Measurements from ENCODE around the gene TRPV6. TPM values are rescaled to one million over a fixed set of nuclear protein-coding genes. Genes with fewer than 3 reads are reported as not detected.

The TRPV6 gene
- total RNA-seq (not detected), total RNA-seq (0 to 0.17 (median 0) reads per million in 29 experiments)
- total RNA-seq (2013) = not detected

- WGBS (ENCODE audit: insufficient coverage) = 78% methylated on average over 9 of the region's 16 CpGs
- ChIA-PET CTCF (no interaction called here), POLR2A (no interaction called here)
- Mint-ChIP-seq H3K9me3 (no peaks in the 10 kb centered on the region), H3K4me3 (no peak within 1 kb of the TSS), H3K36me3 (no peaks in the 10 kb centered on the region), H3K27ac (no peak within 1 kb of the TSS), H3K27me3 (peaks cover 0 to 10% of the 10 kb centered on the region in 2 donors), H3K4me1 (no peaks in the 10 kb centered on the region)
- H3K27ac ChIP-seq (ENCODE audit: low read length) = no peak within 1 kb of the TSS
- H3K36me3 ChIP-seq (ENCODE audit: control insufficient read depth in 2 of 2, extremely low read depth in 1 of 2, insufficient read depth in 1 of 2, low read length in 1 of 2) = no peaks in the 10 kb centered on the region
- H3K4me1 ChIP-seq (ENCODE audit: control insufficient read depth in 1 of 2, extremely low read depth in 1 of 2, insufficient read depth in 2 of 2, low read length in 2 of 2) = peaks cover 0 to 2% of the 10 kb centered on the region in 2 experiments
- H3K27me3 ChIP-seq (replicated peaks in 1 of 2; ENCODE audit: control insufficient read depth in 2 of 2, extremely low read depth in 1 of 2, insufficient read depth in 2 of 2, low read length in 1 of 2) = peaks cover 0 to 29% of the 10 kb centered on the region in 2 experiments
- H3K9me3 ChIP-seq = no peaks in the 10 kb centered on the region
- DNase-seq (peak in 1 of 35 experiments; percentile 21), ATAC-seq (replicated peaks in 1 of 4) (no peak)
- no peak within 1 kb of the TSS for H3K4me3 ChIP-seq (ENCODE audit: control insufficient read depth in 1 of 2, extremely low read depth in 1 of 2, low read length in 1 of 2)
Observed at GRCh38 chr7:142885311-142886230, at the start of gene TRPV6. TRPV6 (minus strand) TSS chr7:142885745.

DNA sequence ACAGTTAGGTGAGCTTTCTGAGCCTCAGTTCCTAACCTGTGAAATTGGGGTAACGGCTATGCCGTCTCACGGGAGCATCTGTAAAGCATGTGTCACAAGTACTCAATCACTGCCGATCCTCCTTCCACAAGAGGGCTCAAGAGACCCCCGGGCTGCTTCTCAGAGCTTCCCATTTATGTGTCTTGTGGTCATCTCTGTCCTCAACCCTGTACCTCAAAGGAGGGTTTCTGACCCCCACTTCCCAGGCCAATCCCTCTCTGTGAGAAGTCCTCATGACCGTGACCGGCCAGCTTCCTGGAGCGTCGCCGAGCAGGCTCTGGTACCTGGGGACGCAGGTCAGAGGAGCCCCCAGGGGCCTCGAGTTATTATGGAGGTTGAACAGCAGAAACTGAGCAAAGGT, 48.5 kb upstream of the TRPV6 start:
- H3K9me3 Mint-ChIP-seq = no peaks in the 10 kb centered on the region
- H3K4me1 ChIP-seq (ENCODE audit: control insufficient read depth in 1 of 2, extremely low read depth in 1 of 2, insufficient read depth in 2 of 2, low read length in 2 of 2) = no peaks in the 10 kb centered on the region
- H3K27ac ChIP-seq (ENCODE audit: low read length) = no peak overlapping the region
- H3K4me3 ChIP-seq (ENCODE audit: control insufficient read depth in 1 of 2, extremely low read depth in 1 of 2, low read length in 1 of 2) = no peak overlapping the region
- 85% methylated on average over 12 of the region's 12 CpGs for WGBS (ENCODE audit: insufficient coverage)
- ChIA-PET POLR2A (no interaction called here), CTCF (no interaction called here)
- peaks cover 0 to 13% of the 10 kb centered on the region in 2 donors for H3K27me3 Mint-ChIP-seq
- ATAC-seq (replicated peaks in 1 of 4) (no peak), DNase-seq (no peak)
- H3K36me3 Mint-ChIP-seq = no peaks in the 10 kb centered on the region
- peaks cover 0 to 7% of the 10 kb centered on the region in 2 experiments for H3K27me3 ChIP-seq (replicated peaks in 1 of 2; ENCODE audit: control insufficient read depth in 2 of 2, extremely low read depth in 1 of 2, insufficient read depth in 2 of 2, low read length in 1 of 2)
- H3K4me3 Mint-ChIP-seq = no peak overlapping the region
- H3K36me3 ChIP-seq (ENCODE audit: control insufficient read depth in 2 of 2, extremely low read depth in 1 of 2, insufficient read depth in 1 of 2, low read length in 1 of 2) = no peaks in the 10 kb centered on the region
- no peak overlapping the region for H3K27ac Mint-ChIP-seq
- no peaks in the 10 kb centered on the region for H3K9me3 ChIP-seq
- no peaks in the 10 kb centered on the region for H3K4me1 Mint-ChIP-seq

DNA sequence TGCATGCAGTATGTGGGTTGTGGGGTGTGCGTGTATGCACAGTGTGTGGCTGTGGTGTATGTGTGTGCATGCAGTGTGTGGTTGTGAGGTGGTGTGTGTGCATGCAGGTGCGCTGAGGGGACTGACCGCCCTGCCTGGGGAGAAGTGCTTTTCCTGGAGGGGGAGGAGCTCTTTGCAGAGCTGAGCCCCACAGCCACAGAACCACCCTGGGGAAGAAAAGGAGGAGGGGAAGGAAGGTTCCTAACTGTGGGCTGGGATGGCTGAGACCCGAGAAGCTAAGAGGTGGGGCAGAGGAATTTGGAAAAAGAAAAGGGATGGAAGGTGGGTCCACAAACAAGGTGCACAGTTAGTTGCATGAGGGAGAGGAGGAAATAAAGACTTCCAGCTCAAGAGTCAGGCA, 48.1 kb upstream of the TRPV6 start, which contains the start of gene TRPV5:
Gene TRPV5, minus strand, starts transcription at position 123 of the 400 bp plus-strand sequence. CDS start 287 bp downstream, outside the sequence.
- H3K36me3 ChIP-seq (ENCODE audit: control insufficient read depth in 2 of 2, extremely low read depth in 1 of 2, insufficient read depth in 1 of 2, low read length in 1 of 2) = no peaks in the 10 kb centered on the region
- WGBS (ENCODE audit: insufficient coverage) = 53% methylated on average over 3 of the region's 4 CpGs
- H3K4me1 ChIP-seq (ENCODE audit: control insufficient read depth in 1 of 2, extremely low read depth in 1 of 2, insufficient read depth in 2 of 2, low read length in 2 of 2) = no peaks in the 10 kb centered on the region
- H3K27me3 ChIP-seq (replicated peaks in 1 of 2; ENCODE audit: control insufficient read depth in 2 of 2, extremely low read depth in 1 of 2, insufficient read depth in 2 of 2, low read length in 1 of 2) = peaks cover 0 to 11% of the 10 kb centered on the region in 2 experiments
- no peak for DNase-seq
- Mint-ChIP-seq H3K36me3 (no peaks in the 10 kb centered on the region), H3K27ac (no peak within 1 kb of the TSS), H3K27me3 (peaks cover 0 to 13% of the 10 kb centered on the region in 2 donors), H3K4me1 (no peaks in the 10 kb centered on the region), H3K9me3 (no peaks in the 10 kb centered on the region), H3K4me3 (no peak within 1 kb of the TSS)
- H3K27ac ChIP-seq (ENCODE audit: low read length) = no peak within 1 kb of the TSS
- ATAC-seq (replicated peaks in 1 of 4) = no peak
- H3K4me3 ChIP-seq (ENCODE audit: control insufficient read depth in 1 of 2, extremely low read depth in 1 of 2, low read length in 1 of 2) = no peak within 1 kb of the TSS
- CTCF ChIA-PET = no interaction called here
- POLR2A ChIA-PET = no interaction called here
- H3K9me3 ChIP-seq = no peaks in the 10 kb centered on the region

GRCh38 chr7:142933092-142933475, 47.5 kb upstream of the TRPV6 start:
- peaks cover 0 to 13% of the 10 kb centered on the region in 2 donors for H3K27me3 Mint-ChIP-seq
- Histone ChIP-seq H3K27me3 (replicated peaks in 1 of 2; ENCODE audit: control insufficient read depth in 2 of 2, extremely low read depth in 1 of 2, insufficient read depth in 2 of 2, low read length in 1 of 2) (peaks cover 0 to 12% of the 10 kb centered on the region in 2 experiments), H3K36me3 (ENCODE audit: control insufficient read depth in 2 of 2, extremely low read depth in 1 of 2, insufficient read depth in 1 of 2, low read length in 1 of 2) (no peaks in the 10 kb centered on the region), H3K27ac (ENCODE audit: low read length) (no peak overlapping the region), H3K4me3 (ENCODE audit: control insufficient read depth in 1 of 2, extremely low read depth in 1 of 2, low read length in 1 of 2) (no peak overlapping the region), H3K9me3 (no peaks in the 10 kb centered on the region), H3K4me1 (ENCODE audit: control insufficient read depth in 1 of 2, extremely low read depth in 1 of 2, insufficient read depth in 2 of 2, low read length in 2 of 2) (no peaks in the 10 kb centered on the region)
- no peaks in the 10 kb centered on the region for H3K4me1 Mint-ChIP-seq
- no peaks in the 10 kb centered on the region for H3K36me3 Mint-ChIP-seq
- ATAC-seq (replicated peaks in 1 of 4) (no peak), DNase-seq (no peak)
- POLR2A ChIA-PET = no interaction called here
- no peak overlapping the region for H3K27ac Mint-ChIP-seq
- H3K4me3 Mint-ChIP-seq = no peak overlapping the region
- CTCF ChIA-PET = no interaction called here
- no peaks in the 10 kb centered on the region for H3K9me3 Mint-ChIP-seq
- 77% methylated on average over 5 of the region's 7 CpGs for WGBS (ENCODE audit: insufficient coverage)

GRCh38 chr7:142932386-142933091, 47.0 kb upstream of the TRPV6 start:
- Histone ChIP-seq H3K27ac (ENCODE audit: low read length) (no peak overlapping the region), H3K36me3 (ENCODE audit: control insufficient read depth in 2 of 2, extremely low read depth in 1 of 2, insufficient read depth in 1 of 2, low read length in 1 of 2) (no peaks in the 10 kb centered on the region), H3K4me1 (ENCODE audit: control insufficient read depth in 1 of 2, extremely low read depth in 1 of 2, insufficient read depth in 2 of 2, low read length in 2 of 2) (no peaks in the 10 kb centered on the region), H3K9me3 (no peaks in the 10 kb centered on the region), H3K27me3 (replicated peaks in 1 of 2; ENCODE audit: control insufficient read depth in 2 of 2, extremely low read depth in 1 of 2, insufficient read depth in 2 of 2, low read length in 1 of 2) (peaks cover 0 to 12% of the 10 kb centered on the region in 2 experiments), H3K4me3 (ENCODE audit: control insufficient read depth in 1 of 2, extremely low read depth in 1 of 2, low read length in 1 of 2) (no peak overlapping the region)
- no peaks in the 10 kb centered on the region for H3K4me1 Mint-ChIP-seq
- POLR2A ChIA-PET = no interaction called here
- no peak overlapping the region for H3K27ac Mint-ChIP-seq
- no peaks in the 10 kb centered on the region for H3K36me3 Mint-ChIP-seq
- no peak for DNase-seq
- 69% methylated on average over 5 of the region's 5 CpGs for WGBS (ENCODE audit: insufficient coverage)
- peaks cover 0 to 13% of the 10 kb centered on the region in 2 donors for H3K27me3 Mint-ChIP-seq
- CTCF ChIA-PET = no interaction called here
- no peaks in the 10 kb centered on the region for H3K9me3 Mint-ChIP-seq
- no peak for ATAC-seq (replicated peaks in 1 of 4)
- H3K4me3 Mint-ChIP-seq = no peak overlapping the region

DNA sequence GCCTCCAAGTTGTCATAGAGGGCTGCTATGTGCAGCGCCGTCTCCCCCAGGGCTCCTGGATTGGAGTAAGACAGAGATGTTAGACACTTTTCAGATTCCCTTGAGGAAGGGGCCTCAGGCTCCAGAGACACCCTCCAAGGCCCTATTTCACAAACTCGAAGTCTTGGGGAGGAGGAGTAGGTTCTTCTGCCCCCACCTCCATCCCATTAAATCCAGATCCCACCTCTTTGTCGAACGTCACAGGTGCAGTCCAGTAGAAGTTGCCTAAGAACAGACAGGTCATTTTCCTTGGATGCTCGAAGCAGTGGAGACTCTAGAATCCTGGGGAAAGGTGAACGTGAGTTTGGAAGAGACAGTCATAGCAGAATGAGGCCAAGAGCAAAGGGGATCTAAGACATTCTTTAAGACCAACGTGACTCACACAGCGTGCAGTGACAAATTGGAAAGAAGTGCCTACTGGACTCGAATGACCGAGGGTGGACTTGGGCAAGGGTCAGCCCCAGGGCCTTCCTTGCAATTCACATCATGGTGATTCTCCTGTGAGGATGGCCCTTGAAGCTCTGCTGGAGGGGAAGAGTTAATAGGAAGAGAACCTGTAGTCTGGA, 44.7 kb upstream of the TRPV6 start:
- Mint-ChIP-seq H3K4me1 (peaks cover 0 to 3% (median 0%) of the 10 kb centered on the region in 3 donors), H3K27me3 (peaks cover 0 to 9% of the 10 kb centered on the region in 2 donors), H3K4me3 (no peak overlapping the region), H3K27ac (no peak overlapping the region), H3K9me3 (no peaks in the 10 kb centered on the region), H3K36me3 (no peaks in the 10 kb centered on the region)
- H3K27me3 ChIP-seq (replicated peaks in 1 of 2; ENCODE audit: control insufficient read depth in 2 of 2, extremely low read depth in 1 of 2, insufficient read depth in 2 of 2, low read length in 1 of 2) = peaks cover 0 to 10% of the 10 kb centered on the region in 2 experiments
- ATAC-seq (replicated peaks in 1 of 4) (no peak), DNase-seq (no peak)
- H3K4me3 ChIP-seq (ENCODE audit: control insufficient read depth in 1 of 2, extremely low read depth in 1 of 2, low read length in 1 of 2) = no peak overlapping the region
- no peaks in the 10 kb centered on the region for H3K4me1 ChIP-seq (ENCODE audit: control insufficient read depth in 1 of 2, extremely low read depth in 1 of 2, insufficient read depth in 2 of 2, low read length in 2 of 2)
- H3K9me3 ChIP-seq = no peaks in the 10 kb centered on the region
- WGBS (ENCODE audit: insufficient coverage) = 84% methylated on average over 6 of the region's 11 CpGs
- ChIA-PET POLR2A (no interaction called here), CTCF (no interaction called here)
- H3K36me3 ChIP-seq (ENCODE audit: control insufficient read depth in 2 of 2, extremely low read depth in 1 of 2, insufficient read depth in 1 of 2, low read length in 1 of 2) = no peaks in the 10 kb centered on the region
- H3K27ac ChIP-seq (ENCODE audit: low read length) = no peak overlapping the region

All from T-cell (primary cell).